Measurements from ENCODE around the gene PTPRT.
"Not testable (repeated sequence)": the region's sequence is repeated elsewhere in the genome, so short reads cannot be mapped to it uniquely, and the experiment has no call there.

The PTPRT gene

DNA sequence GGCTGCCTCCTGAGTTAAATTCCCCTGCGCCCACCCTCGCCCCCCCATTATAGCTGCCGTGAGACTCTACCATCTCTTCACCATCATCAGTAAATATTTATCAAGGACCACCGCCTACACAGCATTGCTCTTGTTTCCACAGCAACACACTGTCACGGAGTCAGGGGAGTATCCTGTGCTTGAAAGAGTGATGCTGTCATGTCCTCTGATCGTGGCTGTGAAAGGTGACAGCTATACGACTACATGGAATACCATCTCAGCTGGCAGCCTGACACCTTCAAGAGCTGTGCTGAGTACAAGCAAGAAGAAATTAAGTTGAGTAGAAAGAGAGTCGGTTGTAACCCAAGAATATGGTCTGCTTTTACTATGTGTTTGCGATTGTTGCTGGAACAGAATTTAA, 3.4 kb downstream of the PTPRT start:
- DNase-seq, result no peak

GRCh38 chr20:43185901-43186300, 3.8 kb downstream of the PTPRT start:
- no peak for DNase-seq

GRCh38 chr20:43183536-43184070, 6.1 kb downstream of the PTPRT start:
- no peak for DNase-seq

- DNase-seq, result no peak
Observed at GRCh38 chr20:43178080-43178479, 11.6 kb downstream of the PTPRT start.

GRCh38 chr20:43176726-43177125, 13.0 kb downstream of the PTPRT start:
- no peak for DNase-seq

DNA sequence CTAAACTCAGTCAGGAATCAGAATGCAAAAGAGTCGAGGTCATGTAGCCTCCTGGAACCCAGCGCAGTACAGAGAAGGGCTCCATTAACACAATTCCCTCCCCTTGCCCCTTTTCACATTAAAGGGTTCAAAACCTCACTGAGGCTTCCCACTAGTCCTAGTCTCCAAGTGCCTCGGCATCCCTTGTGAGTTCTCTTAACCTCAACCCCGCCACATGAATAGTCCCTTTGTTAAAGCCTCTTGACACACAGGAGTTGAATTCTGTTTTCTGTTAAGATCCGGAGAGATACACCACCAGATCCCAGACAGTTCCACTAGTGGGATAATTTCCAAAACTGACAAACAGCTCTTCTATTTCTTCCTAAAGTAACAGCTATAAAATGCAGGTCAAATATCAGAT, 17.8 kb downstream of the PTPRT start:
- no peak for DNase-seq

DNA sequence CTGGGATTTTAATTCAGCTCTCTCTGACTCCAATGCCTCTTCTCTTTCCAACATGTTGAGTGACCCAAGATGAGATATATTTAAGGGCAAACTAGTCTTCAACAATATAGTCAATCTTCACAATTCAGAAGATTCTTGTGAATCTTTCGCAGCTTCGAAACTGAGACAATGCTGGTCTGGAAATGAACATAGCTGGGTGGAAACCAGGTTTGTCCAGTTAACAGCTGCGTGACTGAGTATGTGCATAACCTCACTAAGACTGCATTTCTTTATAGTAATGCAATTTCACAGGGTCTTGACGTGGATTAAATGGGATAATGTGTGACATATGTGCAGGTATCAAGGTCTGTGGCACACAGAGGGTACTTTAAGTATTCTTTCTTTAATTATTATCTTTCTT, 18.9 kb downstream of the PTPRT start:
- DNase-seq, result no peak

- DNase-seq, result no peak
Observed at GRCh38 chr20:43167615-43168014, 22.1 kb downstream of the PTPRT start.

GRCh38 chr20:43167021-43167420, 22.7 kb downstream of the PTPRT start:
- DNase-seq, result no peak

DNA sequence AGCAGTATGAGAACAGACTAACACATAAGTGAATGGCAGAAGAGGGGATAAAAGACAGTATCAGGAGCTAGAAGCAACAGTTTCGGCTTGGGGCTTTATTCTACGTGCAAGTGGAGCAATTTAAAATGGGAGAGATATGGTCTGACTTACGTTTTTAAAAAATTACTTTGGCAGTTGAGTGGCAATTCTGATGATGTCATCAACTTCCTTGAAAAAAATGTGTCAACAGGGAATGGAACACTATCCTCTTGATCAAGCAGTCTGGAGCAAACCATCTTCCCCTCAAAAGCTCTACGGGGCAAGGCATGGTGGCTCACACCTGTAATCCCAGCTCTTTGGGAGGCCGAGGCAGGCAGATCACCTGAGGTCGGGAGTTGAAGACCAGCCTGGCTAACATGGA, 24.1 kb downstream of the PTPRT start:
- no peak for DNase-seq

DNA sequence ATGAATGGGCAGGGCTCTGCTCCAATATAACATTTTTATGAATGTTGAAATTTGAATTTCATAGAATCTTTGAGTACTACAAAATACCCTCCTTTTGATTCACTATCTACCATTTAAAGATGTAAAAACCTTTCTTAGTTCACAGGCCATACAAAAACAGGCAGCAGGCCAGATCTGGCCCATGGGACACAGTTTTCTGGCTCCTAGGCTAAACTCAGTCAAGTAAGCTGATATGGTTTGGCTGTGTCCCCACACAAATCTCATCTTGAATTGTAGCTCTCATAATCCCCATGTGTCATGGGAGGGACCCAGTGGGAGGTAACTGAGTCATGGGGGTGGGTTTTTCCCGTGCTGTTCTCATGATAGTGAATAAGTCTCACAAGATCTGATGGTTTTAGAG, 25.0 kb downstream of the PTPRT start:
- DNase-seq, result not testable (repeated sequence)

DNA sequence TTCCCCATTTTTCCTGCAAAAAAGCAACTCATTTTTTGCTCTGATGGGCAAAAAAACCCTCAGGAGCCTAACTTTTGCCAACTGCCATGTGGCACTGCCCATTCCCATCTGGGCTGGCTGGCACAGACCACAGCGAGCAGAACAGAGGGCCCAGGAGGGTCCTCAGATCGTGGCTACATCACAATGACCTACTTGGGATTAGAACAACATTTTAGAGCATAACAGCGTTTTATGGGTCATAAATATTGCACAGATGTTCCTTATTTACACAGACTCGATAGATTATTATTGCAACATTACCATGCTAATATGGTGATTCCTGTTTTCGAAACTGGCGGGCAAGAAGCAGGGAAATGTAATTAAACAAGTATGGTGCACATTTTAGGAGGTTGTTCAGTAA, 28.0 kb downstream of the PTPRT start:
- DNase-seq, result no peak

GRCh38 chr20:43160941-43161340, 28.8 kb downstream of the PTPRT start:
- DNase-seq, result no peak

DNA sequence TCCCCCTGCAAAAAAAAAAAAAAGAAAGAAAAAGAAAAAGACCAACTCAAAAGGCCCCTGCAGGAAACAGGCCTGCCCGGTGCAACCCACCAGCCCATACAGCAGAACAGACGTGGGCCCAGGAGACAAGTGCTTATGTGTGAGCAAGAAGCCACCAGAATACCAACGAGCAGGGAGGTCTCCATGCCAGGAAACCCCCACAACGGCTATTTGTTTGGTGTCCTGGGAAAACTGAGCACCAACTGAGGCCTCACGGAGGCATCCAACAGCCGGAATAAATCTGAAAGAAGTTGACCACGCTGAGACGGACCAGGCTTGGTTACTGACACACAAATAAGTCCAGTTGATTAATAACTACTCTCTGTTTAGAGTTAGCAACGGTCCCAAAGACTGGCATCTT, 29.7 kb downstream of the PTPRT start:
- DNase-seq, result no peak

- DNase-seq, result no peak
Observed at GRCh38 chr20:43155366-43156100, 34.2 kb downstream of the PTPRT start.

GRCh38 chr20:43151901-43152300, 37.8 kb downstream of the PTPRT start:
- DNase-seq, result no peak

DNA sequence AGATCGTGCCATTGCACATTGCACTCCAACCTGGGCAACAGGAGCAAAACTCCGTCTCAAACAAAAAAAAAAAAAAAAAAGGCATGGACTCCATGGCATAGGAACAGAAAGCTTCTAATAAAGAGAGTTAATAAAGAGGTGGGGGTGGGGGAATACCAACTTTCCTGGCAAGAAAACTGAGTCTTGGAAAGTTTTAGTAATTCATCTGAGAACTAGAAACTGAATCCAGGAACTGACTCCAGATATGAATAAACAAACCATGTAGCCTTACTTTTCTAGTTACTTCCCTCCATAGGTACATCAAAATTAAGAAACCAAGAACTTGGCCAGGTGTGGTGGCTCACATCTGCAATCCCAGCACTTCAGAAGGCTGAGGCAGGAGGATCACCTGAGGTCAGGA, 38.5 kb downstream of the PTPRT start:
- no peak for DNase-seq

DNA sequence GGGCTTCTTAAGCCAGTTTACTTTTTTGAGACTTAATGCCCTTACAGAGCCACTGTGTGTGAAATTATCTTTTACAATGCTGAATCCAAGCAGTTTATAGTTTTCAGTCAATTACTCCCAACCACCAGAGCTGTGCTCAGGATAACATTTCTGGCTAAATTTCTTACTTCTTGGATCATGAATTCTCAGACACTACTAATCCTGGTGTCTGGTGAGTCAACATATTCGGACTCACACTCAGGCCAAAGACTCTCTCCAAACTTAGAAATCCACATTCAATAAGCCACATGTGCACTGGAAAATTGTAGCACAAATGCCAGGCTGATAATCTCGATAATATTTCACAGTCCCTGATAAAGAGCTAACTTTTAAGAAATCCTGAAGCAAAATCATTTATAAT, 49.0 kb downstream of the PTPRT start:
- no peak for DNase-seq

DNA sequence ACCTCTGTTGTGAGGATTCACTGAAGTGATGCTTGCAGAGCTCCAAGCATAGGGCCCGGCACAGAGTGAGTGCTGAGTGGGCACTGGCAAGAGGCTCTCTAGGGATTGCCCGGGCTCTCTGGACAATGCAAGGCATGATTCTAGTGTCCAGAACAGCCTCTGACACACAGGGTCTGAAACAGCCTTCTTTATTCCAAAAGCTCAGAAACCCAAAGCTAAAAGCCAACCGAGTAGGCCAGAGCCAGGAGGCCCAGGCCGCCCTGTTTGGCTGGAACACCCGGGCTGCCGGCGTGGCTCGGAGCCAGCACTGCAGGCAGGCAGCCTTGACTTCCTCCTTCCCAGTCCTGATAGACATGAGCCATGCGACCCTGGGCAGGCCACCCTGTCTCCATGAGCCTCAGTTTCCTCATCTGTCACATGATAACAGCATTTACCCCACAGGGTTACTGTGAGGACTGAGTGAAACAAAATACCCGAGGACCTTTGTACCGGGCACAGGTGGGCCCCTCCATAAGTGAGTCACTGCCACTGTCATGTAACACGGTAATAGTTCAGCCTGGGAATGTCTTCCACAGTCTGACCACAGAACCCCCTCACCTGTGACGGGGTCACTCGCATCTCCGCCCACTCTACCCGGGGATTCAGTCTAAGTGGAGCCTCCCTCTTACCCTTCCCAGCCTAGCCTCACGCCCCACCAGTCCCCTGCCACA, 51.5 kb downstream of the PTPRT start:
- no peak for DNase-seq

DNA sequence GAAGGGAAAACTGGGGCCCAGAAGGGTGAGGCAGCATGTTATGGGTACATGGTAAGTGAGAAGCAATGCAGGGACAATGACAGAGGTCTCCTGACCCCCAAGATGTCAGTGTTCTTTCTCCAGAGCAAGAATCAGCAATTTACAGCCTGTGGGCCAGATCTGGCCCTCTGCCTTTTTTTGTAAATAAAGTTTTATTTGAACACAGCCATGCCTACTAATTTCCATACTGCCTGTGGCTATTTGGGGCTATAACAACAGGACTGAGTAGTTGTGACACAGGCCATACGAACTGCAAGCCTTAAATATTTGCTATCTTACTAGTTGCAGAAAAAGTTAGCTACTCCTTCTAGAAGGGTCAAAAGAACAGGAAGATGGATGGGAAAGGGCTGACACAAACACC, 52.5 kb downstream of the PTPRT start:
- no peak for DNase-seq

DNA sequence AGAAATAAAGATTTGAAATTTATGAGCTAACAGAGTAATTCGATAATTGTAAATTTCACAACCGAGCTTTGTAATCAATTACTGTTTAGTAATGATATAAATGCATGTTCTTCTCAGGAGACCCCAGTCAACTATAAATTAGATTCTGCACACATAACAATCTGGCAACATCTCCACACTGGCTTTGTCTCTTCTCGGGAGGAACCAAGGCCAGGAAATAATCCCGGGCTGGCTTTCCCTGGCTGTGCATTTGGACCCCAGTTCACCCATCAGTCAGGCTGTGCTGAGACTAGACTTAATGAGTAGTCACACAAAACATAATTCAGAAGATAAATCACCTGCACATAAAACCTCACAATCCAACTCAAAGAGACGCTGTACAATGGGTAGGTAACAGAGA, 65.5 kb downstream of the PTPRT start:
- no peak for DNase-seq

DNA sequence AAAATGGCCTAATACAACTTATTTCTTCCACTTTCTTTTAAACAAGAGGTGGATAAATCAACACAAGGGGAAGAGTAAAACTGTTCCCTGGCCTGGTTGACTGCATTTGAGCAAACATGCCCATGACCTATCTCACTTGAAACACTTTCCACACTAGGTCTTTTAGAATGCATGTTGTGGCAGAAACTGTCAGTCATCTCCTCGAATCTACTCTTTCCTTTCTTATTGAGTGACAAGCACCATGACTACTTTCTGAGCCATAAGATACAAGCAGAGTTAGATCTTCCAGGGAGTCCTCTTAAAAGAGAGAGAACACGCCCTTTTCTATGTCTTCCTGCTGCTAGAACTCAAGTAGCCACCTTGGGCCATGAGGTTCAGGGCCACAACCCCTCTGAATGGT, 66.5 kb downstream of the PTPRT start:
- DNase-seq, result no peak

DNA sequence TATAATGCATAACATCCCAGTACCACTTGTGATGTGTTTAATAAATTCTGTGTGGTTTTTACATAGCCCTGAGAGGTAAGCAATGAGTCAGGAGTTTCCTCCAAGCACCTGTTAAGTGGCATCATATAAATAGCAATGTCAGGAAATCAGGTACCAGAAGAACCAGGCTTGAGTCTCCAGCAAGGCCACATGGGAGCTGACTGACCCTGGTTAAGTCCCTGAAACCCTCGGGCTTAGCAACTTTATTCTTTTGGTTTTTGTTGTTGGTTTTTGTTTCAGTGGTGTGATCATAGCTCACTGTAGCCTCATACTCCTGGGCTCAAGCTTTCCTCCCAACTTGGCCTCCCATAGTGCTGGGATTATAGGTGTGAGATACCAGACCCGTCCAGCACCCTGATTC, 70.0 kb downstream of the PTPRT start:
- no peak for DNase-seq

- no peak for DNase-seq
Observed at GRCh38 chr20:43102394-43102793, 87.3 kb downstream of the PTPRT start.

- DNase-seq, result no peak
Observed at GRCh38 chr20:43096931-43097260, 92.8 kb downstream of the PTPRT start.

Data from SIG-M5 (cell line).